ENCODE measurements around the gene COLEC12. TPM values are rescaled to one million over a fixed set of nuclear protein-coding genes. Genes with fewer than 3 reads are reported as not detected.

The COLEC12 gene
- total RNA-seq = 10 to 100 TPM; 32.9 to 45.2 TPM
- polyA plus RNA-seq (ENCODE audit: insufficient read length in 6 of 6) = 100 to 1,000 TPM in 4 of 6 donors, 10 to 100 TPM in 2; 95.7 to 124 (median 109) TPM
- long read RNA-seq, donor 1, full-length matches to known transcripts = 34 of 225 reads
- long read RNA-seq, donor 1, partial matches to known transcripts = 191 of 225 reads
- long read RNA-seq, donor 1, other reads (novel, unspliced or antisense) = 0 of 225 reads
- long read RNA-seq, donor 2, full-length matches to known transcripts = 34 of 195 reads
- long read RNA-seq, donor 2, partial matches to known transcripts = 161 of 195 reads
- long read RNA-seq, donor 2, other reads (novel, unspliced or antisense) = 0 of 195 reads
- long read RNA-seq, donor 3, full-length matches to known transcripts = 28 of 94 reads
- long read RNA-seq, donor 3, partial matches to known transcripts = 66 of 94 reads
- long read RNA-seq, donor 3, other reads (novel, unspliced or antisense) = 0 of 94 reads
- long read RNA-seq, donor 4, full-length matches to known transcripts = 2 of 7 reads
- long read RNA-seq, donor 4, partial matches to known transcripts = 3 of 7 reads
- long read RNA-seq, donor 4, other reads (novel, unspliced or antisense) = 2 of 7 reads
- long read RNA-seq, donor 5, full-length matches to known transcripts = 36 of 143 reads
- long read RNA-seq, donor 5, partial matches to known transcripts = 107 of 143 reads
- long read RNA-seq, donor 5, other reads (novel, unspliced or antisense) = 0 of 143 reads
- long read RNA-seq, donor 6, full-length matches to known transcripts = 33 of 117 reads
- long read RNA-seq, donor 6, partial matches to known transcripts = 84 of 117 reads
- long read RNA-seq, donor 6, other reads (novel, unspliced or antisense) = 0 of 117 reads
- long read RNA-seq, donor 7, full-length matches to known transcripts = 22 of 74 reads
- long read RNA-seq, donor 7, partial matches to known transcripts = 52 of 74 reads
- long read RNA-seq, donor 7, other reads (novel, unspliced or antisense) = 0 of 74 reads
- long read RNA-seq, donor 8, full-length matches to known transcripts = 38 of 143 reads
- long read RNA-seq, donor 8, partial matches to known transcripts = 105 of 143 reads
- long read RNA-seq, donor 8, other reads (novel, unspliced or antisense) = 0 of 143 reads
- long read RNA-seq, donor 9 = 0 reads
- long read RNA-seq, donor 10, full-length matches to known transcripts = 2 of 3 reads
- long read RNA-seq, donor 10, partial matches to known transcripts = 1 of 3 reads
- long read RNA-seq, donor 10, other reads (novel, unspliced or antisense) = 0 of 3 reads
- long read RNA-seq, donor 11 = 0 reads
- long read RNA-seq, donor 12, full-length matches to known transcripts = 19 of 91 reads
- long read RNA-seq, donor 12, partial matches to known transcripts = 72 of 91 reads
- long read RNA-seq, donor 12, other reads (novel, unspliced or antisense) = 0 of 91 reads

DNA sequence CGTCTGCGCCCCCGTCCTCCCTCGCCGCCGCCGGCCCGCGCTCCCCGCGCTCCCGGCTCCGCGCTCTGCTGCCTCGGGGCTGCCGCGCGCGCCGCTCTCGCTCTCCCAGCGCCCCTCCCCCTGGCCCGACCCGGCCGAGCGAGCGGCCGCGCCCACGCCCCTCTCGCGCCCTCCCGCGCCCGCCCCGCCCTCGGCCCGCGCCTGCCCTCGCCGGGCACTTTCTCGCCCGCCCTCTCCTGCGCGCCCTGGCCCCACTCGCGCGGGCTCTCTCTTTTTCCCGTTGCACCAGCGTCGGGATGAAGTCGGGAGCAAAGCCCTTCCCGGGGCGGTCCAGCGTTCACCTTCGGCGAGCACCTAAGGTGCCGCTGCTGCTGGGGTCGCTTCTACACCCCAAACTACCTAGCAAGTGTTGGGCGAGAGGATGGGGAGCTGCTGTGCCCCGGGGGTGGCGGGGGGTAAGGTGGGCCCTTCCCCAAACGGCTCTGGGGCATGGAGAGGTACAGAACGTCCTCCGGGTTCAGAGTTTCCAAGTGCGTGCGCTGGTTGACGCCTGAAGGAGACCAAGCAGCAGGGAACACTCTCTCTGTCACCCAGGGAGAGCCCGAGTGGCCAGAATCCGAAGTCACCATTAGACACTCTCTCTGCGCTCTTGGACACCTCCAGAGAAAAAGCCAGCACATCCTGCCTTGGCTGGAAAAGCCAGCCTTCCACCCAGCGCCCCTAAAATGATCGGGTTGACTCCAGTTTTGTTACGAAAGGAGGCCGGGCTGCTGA, at the start of gene COLEC12:
COLEC12 (minus strand) TSS at position 70 of the 774 bp plus-strand sequence. CDS start 187 bp downstream, outside the sequence.
- intact Hi-C loops (cut with DNase I) = loop anchor here in 1 of 2 donors (10.0 kb wide), 1 partner anchor 94 kb away; the partner anchor contains the start of gene CLUL1
- ATAC-seq (peak; percentile 82), DNase-seq (peak; percentile 51 to 84 (median 70))
- H3K27ac ChIP-seq = peak within 1 kb of the TSS in 1 of 2 donors; percentile 47
- H3K4me1 ChIP-seq = peaks cover 2 to 21% of the 10 kb centered on the region in 2 donors
- H3K27me3 ChIP-seq = peaks cover 4 to 58% of the 10 kb centered on the region in 2 donors
- H3K9me3 ChIP-seq = no peaks in the 10 kb centered on the region
- no peaks in the 10 kb centered on the region for H3K36me3 ChIP-seq
- TF ChIP-seq, protein P1, sequence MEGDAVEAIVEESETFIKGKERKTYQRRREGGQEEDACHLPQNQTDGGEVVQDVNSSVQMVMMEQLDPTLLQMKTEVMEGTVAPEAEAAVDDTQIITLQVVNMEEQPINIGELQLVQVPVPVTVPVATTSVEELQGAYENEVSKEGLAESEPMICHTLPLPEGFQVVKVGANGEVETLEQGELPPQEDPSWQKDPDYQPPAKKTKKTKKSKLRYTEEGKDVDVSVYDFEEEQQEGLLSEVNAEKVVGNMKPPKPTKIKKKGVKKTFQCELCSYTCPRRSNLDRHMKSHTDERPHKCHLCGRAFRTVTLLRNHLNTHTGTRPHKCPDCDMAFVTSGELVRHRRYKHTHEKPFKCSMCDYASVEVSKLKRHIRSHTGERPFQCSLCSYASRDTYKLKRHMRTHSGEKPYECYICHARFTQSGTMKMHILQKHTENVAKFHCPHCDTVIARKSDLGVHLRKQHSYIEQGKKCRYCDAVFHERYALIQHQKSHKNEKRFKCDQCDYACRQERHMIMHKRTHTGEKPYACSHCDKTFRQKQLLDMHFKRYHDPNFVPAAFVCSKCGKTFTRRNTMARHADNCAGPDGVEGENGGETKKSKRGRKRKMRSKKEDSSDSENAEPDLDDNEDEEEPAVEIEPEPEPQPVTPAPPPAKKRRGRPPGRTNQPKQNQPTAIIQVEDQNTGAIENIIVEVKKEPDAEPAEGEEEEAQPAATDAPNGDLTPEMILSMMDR (IDR thresholded peaks at IDR 0.05) = no peak
- peak within 1 kb of the TSS; percentile 46 to 48 for H3K4me3 ChIP-seq

- TF ChIP-seq, protein P1 (IDR thresholded peaks at IDR 0.05) = no peak
- Histone ChIP-seq H3K4me1 (no peaks in the 10 kb centered on the region), H3K4me3 (no peak overlapping the region), H3K9me3 (no peaks in the 10 kb centered on the region), H3K36me3 (no peaks in the 10 kb centered on the region), H3K27ac (no peak overlapping the region), H3K27me3 (no peaks in the 10 kb centered on the region)
- DNase-seq (no peak), ATAC-seq (no peak)
- intact Hi-C loops (cut with DNase I) = no loop called here
These were observed 49.5 kb upstream of the COLEC12 start for GRCh38 chr18:549967-550366.

DNA sequence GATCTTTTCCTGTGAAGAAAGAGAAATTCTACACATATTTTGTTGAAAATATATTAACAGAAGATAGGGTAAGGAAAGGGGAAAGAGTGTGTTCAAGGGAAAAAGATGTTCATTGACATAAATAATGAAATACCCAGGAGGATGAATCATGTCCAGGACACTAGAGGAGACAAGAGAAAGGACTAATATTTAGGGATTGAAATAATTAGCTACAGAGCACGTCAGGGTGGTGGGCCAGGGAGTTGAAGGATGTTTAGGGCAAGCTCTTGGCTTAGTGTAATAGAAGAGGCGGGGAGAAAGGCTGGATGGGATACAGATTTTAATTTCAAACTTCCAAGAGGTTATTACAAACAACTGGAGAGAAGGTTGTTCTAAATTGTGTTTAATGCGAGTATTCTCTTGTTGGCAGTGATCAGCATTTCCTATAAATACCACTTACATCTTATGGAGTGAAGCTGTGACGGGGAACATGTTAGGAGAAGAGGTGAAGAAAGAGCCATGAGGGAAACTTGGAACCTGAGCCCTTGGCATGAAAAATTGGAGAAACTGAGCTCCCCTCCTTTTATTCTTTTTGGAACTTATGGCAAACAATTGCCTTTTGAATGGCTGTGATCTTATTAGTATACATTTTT, 43.1 kb upstream of the COLEC12 start:
- DNase-seq = peak in 2 of 4 donors; percentile 79 to 83

More for the DNA sequence above, 43.1 kb upstream of the COLEC12 start:
- no peaks in the 10 kb centered on the region for H3K36me3 ChIP-seq
- H3K27me3 ChIP-seq = no peaks in the 10 kb centered on the region
- H3K27ac ChIP-seq = no peak overlapping the region
- no peaks in the 10 kb centered on the region for H3K4me1 ChIP-seq
- H3K4me3 ChIP-seq = no peak overlapping the region
- no peak for ATAC-seq
- intact Hi-C loops (cut with DNase I) = no loop called here
- H3K9me3 ChIP-seq = no peaks in the 10 kb centered on the region
- TF ChIP-seq, protein P1 (IDR thresholded peaks at IDR 0.05) = no peak
